Activated CD4-positive, alpha-beta T cell treated with anti-CD3 and anti-CD28 coated beads, Interleukin-2, Interleukin-4, amounts not matched to agents 100 ng/mL and 50 ng/mL, durations not matched to agents 16 hours and 8 hours (primary cell): ENCODE results near the gene ARPC5L.
"Not testable (repeated sequence)": the region's sequence is repeated elsewhere in the genome, so short reads cannot be mapped to it uniquely, and the experiment has no call there.

Experiments
- DNase-seq: peaks from one replicate; pipeline ENCODE4 v3.0.0-alpha.2; 2020; ENCODE audit warnings: low spot score

Gene ARPC5L

GRCh38 chr9:124861342-124862229, at the start of gene ARPC5L, which contains the start of gene RPL35:
TSS of gene ARPC5L (plus strand) at chr9:124862130. CDS start at chr9:124869291, 7,161 bp downstream.
TSS of gene RPL35 (minus strand) at chr9:124861957. CDS start at chr9:124861912, 45 bp downstream.
- peak; percentile 96 for DNase-seq

DNA sequence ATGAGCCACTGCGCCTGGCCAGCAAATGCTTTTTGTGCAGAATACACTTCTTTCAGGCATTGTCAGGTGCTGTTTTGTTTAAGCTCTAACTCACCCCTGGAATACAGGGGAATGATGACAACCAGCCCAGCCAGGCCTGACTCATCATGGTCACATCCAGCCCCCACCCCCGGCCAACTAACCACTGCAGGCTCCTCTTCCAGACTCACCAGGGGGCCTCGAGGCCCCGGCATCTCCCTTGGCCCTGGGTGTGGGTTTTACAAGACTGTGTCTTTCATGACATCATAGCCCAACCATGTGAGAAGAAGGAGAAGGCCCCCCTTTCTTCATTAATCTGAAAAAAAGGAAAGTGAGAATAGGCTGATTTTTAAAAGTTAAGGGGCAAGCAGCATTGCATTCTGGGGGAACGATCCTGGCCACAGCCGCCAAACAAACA, 49.5 kb upstream of the ARPC5L start:
- DNase-seq, result no peak

- no peak for DNase-seq
Observed at GRCh38 chr9:124813041-124813440, 48.9 kb upstream of the ARPC5L start.

- DNase-seq, result no peak
Observed at GRCh38 chr9:124813501-124814163, 48.3 kb upstream of the ARPC5L start.

GRCh38 chr9:124814164-124814535, 47.8 kb upstream of the ARPC5L start:
- no peak for DNase-seq

DNA sequence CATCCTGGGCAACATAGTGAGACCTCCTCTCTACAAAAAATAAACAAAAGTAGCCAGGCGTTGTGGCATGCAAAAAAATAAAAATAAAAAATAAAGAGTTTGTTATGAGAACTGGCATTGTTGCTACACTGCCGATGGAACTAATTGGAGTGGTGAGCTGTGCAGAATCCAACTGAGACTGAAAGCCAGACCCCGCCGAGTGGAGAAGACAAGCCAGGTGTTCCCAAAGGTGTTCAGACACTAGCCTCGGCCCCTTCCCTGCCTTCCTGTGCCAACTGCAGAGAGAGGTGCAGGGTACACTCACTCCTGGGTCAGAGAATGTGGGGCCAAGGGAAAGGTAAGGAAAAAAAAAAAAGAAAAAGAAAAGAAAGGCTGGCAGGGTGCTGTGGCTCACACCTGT, 46.3 kb upstream of the ARPC5L start:
- no peak for DNase-seq

DNA sequence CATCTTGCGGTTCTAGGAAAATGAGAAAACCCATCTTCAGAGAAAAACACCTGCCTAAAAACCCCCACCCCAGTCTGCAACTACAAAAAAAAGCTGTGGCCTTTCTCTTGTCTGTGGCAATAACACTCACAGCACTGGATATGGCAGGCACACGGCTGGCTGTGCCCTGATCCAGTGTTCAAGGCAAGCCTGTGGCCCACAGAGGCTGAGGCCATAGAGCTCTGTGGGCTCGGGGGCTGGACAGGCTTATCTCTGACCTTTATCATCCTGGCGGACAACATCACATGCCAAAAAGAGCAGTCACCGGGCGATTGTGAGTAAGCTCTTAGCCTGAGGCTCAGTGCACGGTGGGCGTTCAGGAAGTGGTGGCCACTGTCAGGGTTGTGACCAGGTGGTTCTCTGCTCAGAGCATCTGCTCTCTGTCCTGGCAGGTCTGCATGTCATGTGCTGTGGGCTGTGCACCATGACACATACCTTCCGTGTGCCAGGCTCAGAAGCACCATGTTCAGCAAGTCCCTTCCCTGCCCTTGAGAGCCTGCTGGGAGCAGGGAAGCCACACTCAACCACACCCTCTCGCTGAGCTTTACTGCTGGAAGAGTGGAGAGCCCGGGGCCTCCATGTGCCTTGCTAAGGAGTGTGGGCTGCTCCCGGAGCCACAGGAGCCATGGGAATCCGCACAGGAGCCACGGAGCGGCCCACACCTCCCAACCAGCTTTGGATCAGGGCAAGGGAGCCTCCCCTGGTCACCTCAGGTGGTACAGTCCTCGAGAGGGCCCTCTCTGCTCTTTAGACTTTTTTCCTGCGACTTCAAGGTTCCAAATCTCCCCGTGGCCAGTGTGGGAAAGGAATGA, 43.3 kb upstream of the ARPC5L start:
- no peak for DNase-seq

GRCh38 chr9:124820698-124821623, 41.0 kb upstream of the ARPC5L start:
- DNase-seq, result no peak

- no peak for DNase-seq
Observed at GRCh38 chr9:124828489-124829333, 33.2 kb upstream of the ARPC5L start.

GRCh38 chr9:124829334-124829669, 32.6 kb upstream of the ARPC5L start:
- DNase-seq, result no peak

DNA sequence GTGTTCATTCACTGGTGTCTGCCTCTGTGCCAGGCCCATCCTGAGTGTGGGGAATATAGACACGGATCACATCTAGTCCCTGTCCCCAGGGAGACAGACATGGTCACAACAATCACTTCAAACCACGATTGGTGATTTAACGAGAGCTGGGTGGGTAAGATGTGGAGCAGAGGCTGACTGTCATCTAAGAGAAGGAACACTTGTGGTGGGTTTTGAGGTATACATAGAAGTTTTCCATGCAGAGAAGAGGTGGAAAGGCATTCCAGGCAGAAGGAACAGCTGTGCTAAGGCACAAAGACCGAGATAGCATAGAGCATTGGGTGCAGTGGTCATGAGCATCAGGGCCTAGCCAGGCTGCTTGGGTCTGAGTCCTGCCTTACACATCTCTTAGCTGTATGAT, 31.3 kb upstream of the ARPC5L start:
- DNase-seq, result no peak

DNA sequence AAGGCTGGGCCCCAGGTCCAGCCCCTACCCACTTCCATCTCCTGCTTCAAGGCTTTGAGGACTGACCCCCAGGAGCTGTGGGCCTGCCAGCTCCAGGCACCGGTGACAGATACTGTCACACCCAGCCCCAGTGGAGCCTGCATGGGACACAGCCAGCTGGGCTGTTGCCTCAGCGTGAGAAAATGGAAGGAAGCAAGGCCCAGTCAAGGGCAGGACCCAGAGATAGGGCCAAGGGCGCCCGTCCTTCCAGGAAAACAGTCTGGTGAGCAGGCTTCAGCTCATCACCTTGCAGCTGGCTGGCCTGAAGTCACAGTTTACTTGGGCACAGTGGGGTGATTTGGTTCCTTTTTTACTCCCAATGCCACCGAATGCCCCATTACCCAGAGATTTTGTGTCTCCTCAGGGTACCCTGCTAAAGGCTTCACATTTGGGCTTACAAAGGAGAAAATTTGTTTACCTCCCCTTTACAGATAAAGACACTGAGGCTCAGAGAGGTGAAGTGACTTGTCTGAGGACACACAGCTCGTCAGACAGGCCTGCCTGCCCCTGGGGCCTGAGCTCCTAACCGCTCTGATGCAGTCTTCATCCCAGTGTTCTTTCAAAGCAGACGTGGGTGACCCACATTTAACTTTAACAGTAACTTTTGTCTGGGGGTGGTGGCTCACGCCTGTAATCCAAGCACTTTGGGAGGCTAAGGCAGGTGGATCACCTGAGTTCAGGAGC, 30.1 kb upstream of the ARPC5L start:
- no peak for DNase-seq

GRCh38 chr9:124834591-124834990, 27.3 kb upstream of the ARPC5L start:
- no peak for DNase-seq

- no peak for DNase-seq
Observed at GRCh38 chr9:124835026-124835557, 26.8 kb upstream of the ARPC5L start.

DNA sequence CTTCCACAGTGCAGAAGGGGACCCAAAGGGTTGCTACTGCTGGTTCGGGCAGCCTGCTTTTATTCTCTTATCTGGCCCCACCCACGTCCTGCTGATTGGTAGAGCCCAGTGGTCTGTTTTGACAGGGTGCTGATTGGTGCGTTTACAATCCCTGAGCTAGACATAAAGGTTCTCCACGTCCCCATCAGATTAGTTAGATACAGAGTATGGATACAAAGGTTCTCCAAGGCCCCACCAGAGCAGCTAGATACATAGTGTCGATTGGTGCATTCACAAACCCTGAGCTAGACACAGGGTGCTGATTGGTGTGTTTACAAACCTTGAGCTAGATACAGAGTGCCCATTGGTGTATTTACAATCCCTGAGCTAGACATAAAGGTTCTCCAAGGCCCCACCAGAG, 23.8 kb upstream of the ARPC5L start:
- not testable (repeated sequence) for DNase-seq

- DNase-seq, result not testable (repeated sequence)
Observed at GRCh38 chr9:124838567-124839275, 23.2 kb upstream of the ARPC5L start.

DNA sequence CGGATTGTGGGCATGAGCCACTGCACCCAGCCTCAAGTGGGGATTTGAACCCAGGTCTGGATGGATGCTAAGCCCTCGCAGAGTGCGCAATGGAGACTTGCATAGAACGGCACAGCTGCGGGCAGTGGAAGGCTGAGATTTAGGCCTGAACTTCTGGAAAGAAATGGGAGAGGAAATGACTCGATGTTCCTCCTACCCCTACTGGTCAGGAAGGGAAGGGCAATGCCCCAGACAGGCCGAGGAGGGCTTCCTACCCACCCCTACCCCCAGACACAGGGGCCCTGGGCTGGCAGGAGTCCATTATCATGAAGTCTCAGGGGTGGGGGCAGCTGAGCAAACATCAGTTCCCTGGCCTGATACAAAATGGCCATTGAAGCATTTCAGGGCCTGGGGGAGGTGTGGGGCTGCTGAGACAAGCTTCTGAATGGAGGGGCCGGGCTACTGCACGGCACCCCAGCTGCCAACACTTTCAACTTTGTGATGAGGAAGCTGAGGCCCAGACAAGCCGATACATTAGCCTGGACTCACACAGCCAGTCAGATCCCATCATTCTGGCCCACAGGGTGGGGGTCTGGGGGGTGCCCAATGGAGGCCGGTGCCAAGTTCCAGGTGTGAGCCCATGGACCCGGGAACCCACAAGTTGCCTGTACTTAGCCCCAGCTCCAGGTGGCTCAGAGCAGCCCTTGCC, 22.2 kb upstream of the ARPC5L start:
- no peak for DNase-seq

GRCh38 chr9:124840300-124840833, 21.6 kb upstream of the ARPC5L start:
- DNase-seq, result no peak
